Dedifferentiated amniotic fluid mesenchymal stem cell (primary cell): ENCODE measurements around the gene RTRAF.

Experiments used
- DNase-seq: peaks from one replicate; pipeline ENCODE4 v3.0.0-alpha.2; 2016; ENCODE audit errors: extremely low spot score

Gene RTRAF

GRCh38 chr14:52020866-52021717, 31.7 kb downstream of the RTRAF start:
- no peak for DNase-seq

- DNase-seq = no peak
These were observed 32.7 kb downstream of the RTRAF start for GRCh38 chr14:52021957-52022600.

- peak; percentile 68 for DNase-seq
These were observed 34.2 kb downstream of the RTRAF start for GRCh38 chr14:52023518-52023917.

DNA sequence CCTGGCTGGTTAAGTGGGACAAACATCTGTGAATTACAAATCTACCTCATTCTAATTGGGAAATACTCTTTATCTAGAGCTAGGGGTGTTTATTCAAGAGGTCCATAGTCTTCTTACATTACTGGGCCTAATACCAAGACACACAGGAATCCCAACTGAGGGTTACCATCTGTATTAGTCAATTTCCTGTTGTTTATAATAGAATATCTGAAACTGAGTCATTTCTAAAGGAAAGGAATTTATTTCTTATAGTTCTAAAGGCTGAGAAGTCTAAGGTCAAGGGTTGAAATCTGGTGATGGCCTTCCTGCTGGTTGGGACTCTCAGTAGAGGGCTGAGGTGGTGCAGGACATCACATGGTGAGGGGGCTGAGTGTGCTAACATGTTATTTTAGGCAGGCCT, 36.0 kb downstream of the RTRAF start:
- no peak for DNase-seq

GRCh38 chr14:52026017-52026660, 36.8 kb downstream of the RTRAF start:
- no peak for DNase-seq

DNA sequence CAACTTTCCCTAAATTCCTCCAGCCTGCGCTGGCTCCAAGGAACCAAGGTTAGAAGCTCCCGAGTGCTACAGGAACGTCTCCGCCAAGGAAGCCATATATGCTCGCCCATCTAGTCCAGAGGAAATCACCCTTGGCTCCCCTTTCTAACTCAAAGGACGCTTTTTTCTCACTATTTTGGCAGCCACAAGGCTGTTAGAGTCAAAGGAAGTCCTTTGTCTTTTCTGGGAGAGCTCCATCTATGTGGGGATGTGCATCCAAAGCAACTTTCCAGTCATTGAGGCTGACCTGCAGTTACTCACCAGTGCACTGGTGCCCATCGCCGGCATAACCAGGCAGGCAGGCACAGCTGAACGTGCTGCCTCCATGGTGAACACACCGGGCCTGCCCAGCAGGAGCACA, 37.6 kb downstream of the RTRAF start:
- DNase-seq = no peak

GRCh38 chr14:52029881-52030280, 40.5 kb downstream of the RTRAF start:
- no peak for DNase-seq

- DNase-seq = peak; percentile 52
These were observed 42.4 kb downstream of the RTRAF start for GRCh38 chr14:52031781-52032180.

DNA sequence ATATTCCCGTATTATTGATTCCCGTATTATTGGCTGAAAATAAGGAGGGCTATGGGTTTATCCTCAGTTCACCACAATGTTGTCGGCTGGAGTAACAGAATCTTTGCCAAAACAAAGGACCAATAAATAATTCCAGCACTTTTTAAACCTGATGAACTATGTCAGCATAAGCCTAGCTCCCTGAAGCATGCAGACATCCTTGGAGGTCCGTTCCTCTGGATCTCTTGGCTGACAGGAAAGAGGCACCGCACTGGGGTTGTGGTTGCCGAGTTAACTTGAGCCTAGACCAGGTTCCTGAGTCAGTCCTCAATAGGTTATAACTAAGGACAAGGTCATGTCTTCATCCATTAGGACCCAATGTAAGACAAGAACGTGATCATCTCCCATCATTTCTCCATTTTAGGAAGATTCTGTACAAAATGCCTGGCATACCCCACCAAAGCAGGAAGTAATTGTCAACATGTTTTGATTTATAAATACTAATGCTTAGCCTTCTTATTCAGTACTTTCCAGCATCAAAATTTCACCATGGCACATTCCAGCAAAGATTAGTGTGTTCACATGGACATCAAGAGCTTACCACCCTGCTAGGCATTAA, 43.0 kb downstream of the RTRAF start:
- no peak for DNase-seq

DNA sequence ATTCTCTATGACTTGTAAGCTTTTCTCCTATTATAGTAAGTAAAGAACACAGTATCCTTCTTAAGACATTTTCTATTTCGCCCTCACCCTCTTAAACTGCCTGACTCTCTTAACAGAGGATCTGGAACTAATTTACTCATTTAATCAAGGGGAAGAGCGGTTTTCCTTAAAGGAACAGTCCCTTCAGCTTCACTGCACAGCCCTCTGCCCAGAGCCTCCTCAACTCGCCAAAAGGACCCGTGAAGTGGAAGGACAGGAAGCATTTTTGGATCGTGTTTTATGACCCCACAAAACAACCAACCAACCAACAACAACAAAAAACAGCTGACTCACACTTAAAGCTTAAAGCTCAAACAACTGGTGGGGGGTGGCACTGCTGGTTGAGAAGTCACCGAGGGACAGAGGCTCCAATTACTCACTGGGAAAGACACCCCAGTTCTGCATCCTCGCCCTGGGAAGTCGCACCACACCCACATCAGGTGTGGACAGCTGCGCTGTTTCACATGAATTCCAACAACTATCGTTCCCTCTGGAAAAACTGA, 43.8 kb downstream of the RTRAF start:
- peak; percentile 64 for DNase-seq

GRCh38 chr14:52039124-52039815, 49.9 kb downstream of the RTRAF start:
- DNase-seq = no peak

- DNase-seq = no peak
These were observed 51.3 kb downstream of the RTRAF start for GRCh38 chr14:52040598-52040997.

DNA sequence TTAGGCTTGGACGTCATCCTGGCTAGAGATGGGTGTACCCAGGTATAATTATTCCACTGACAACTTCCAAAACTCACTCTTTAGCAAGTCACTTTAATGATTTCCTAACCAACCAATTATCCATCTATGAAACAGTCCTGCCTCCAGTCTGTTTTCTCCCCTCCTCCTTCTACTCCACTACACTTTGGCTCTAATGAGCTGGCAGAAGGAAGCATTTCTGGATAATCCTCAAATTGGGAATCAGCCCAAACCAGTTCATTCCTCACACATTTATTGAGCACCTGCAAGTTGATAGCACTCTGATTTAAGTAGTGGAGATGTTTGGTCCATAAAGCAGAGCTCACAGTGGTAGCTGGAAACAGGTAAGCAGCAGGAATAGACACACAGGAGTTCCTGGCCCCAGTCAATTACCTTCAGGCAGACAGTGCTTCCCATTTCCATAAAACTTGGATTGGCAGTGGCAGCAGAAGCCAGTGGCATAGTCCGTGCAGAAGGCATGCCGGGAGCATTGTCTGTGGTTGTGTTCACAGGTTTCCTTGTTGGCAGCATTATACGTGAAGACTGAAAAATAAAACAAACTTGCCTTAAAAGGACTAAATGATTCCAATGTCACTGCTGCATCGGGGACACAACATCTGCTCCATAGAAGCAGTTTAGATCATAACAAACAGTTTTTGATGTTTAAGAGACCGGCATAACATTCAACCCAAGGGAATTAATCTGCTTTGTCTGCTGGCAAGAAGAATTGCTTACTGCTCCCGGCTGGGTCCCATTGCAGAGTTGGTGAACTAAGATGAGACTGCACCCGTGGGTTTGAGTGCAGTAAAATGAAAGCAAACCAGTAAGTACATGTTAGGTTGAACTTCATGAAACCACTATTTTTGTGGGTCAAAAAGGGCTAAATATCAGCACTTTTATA, 53.3 kb downstream of the RTRAF start:
- DNase-seq = no peak

DNA sequence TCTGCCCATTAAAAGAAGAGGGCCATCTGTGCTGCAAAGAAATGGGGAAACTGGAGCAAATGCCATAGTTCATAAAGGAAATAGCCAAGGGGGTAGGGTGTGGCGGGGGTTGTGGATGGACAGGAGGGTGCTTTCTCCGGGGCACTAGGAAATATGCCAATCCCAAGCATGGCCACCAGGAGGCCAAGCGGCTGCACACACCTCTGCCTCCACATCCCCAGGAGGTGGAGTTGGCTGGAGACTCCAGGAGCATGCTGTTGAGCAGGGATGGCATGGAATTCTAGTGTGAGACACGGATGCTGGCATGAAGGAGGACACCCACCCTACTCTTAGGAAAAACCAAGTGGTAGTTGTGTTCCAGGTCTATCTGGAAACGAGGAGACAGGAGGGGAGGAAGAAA, 54.3 kb downstream of the RTRAF start:
- DNase-seq = no peak

GRCh38 chr14:52044791-52045522, 55.6 kb downstream of the RTRAF start:
- peak; percentile 91 for DNase-seq

DNA sequence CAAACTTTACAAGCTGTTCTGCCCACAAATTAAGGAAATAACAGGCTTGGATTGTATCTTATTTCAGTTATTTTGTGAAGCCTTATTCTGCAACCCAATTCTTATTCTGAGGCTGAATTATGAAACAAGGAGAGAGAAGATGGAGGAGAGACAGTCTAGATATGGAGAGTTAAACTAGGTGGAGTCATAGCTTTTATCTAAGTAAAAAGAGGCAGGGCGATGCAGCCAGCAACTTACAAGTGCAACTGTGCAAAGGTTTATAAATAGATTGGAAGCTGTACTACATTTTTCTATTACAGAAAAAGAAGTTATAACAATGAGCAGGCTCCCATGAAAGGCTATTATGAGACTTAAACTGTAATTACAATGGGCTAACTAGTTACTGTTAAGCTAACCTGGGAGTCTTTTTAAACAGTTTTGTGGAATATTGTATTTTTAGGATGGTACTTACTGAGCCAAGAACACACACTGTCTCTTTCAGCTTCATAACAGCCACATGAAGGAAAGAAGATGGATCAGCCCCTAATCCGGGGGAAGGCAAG, 57.1 kb downstream of the RTRAF start:
- DNase-seq = no peak

DNA sequence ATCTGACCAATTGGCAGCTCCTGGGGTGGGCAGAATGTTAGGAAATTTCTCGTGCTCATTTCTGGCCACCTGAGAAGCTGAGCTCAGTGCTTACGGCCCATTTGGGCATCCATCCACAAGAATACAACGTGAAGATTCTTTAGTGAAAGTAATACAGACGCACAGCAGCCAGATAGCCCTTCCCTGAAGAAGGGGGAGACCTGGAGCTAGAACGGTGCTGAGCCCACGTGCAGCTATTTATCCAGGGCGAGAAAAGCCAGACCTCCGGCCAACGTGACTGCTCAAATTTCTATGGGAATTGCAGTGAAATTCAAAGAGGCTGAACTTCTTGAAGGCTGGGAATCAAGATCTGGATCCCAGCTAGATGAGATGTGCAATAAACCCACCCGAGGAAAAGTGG, 58.8 kb downstream of the RTRAF start:
- no peak for DNase-seq

DNA sequence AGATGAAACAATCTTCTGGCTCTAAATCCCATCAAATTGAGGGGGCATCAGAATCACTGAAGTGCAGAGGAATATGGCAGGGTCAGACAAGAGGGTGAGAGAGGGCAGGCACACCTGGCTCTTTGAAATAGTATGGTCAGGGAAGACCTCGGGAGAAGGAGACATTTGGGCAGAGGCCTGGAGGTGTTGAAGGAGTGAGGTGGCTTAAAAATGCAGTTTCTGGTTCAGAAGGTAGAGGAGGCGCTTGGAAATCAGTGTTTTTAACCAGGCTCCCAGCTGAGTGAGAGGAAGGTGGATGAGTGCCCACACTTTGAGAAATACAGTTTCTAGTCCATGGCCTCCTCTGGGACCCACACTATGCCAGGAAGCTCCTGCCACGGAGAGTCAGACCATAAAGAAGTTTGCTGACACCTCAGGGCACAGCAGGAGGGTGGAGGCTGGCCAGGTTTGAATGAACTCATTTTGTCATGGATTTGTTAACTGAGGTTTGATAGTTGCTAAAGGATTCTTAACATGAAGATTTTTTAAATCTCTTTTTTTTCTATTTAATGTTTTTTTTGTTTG, 59.4 kb downstream of the RTRAF start:
- DNase-seq = no peak

GRCh38 chr14:52049271-52049670, 59.9 kb downstream of the RTRAF start:
- no peak for DNase-seq
